Karpas-422 (cell line): ENCODE measurements around the gene CAND2. TPM values are rescaled to one million over a fixed set of nuclear protein-coding genes. Genes with fewer than 3 reads are reported as not detected.

Source experiments
- DNase-seq: peaks from one replicate; pipeline ENCODE4 v3.0.0-alpha.2; 2015
- H2AFZ ChIP-seq: fragments of 200-600 bp; sonication (generic); 2 replicates; pipeline ENCODE4 v1.6.1; 2014; ENCODE audit warnings: antibody characterized with exemption, low read length, mixed read lengths
- H3K27ac ChIP-seq: fragments of 200-600 bp; sonication (generic); 2 replicates; pipeline ENCODE4 v1.5.1; 2014; ENCODE audit warnings: mild to moderate bottlenecking, low read length, moderate library complexity
- H3K27me3 ChIP-seq: fragments of 200-600 bp; sonication (generic); 2 replicates; pipeline ENCODE4 v1.6.1; 2014; ENCODE audit warnings: low read length, mixed read lengths
- H3K36me3 ChIP-seq: fragments of 200-600 bp; sonication (generic); 2 replicates; pipeline ENCODE4 v1.6.1; 2014; ENCODE audit warnings: low read length, mixed read lengths; ENCODE audit not compliant: insufficient read depth
- H3K4me1 ChIP-seq: fragments of 200-600 bp; sonication (generic); 2 replicates; pipeline ENCODE4 v1.6.1; 2014; ENCODE audit warnings: mild to moderate bottlenecking, low read length, mixed read lengths
- H3K4me2 ChIP-seq: fragments of 200-600 bp; sonication (generic); 2 replicates; pipeline ENCODE4 v1.6.1; 2014; ENCODE audit warnings: low read length, low read depth, mild to moderate bottlenecking; ENCODE audit not compliant: poor library complexity, severe bottlenecking
- H3K4me3 ChIP-seq: fragments of 200-600 bp; sonication (generic); 2 replicates; pipeline ENCODE4 v1.5.1; 2014; ENCODE audit warnings: mild to moderate bottlenecking, antibody characterized with exemption, low read length, mixed read lengths
- H3K79me2 ChIP-seq: fragments of 200-600 bp; sonication (generic); 2 replicates; pipeline ENCODE4 v1.6.1; 2014; ENCODE audit warnings: mild to moderate bottlenecking, low read length, mixed read lengths
- H3K9ac ChIP-seq: fragments of 200-600 bp; sonication (generic); 2 replicates; pipeline ENCODE4 v1.6.0; 2014; ENCODE audit warnings: low read length
- H3K9me2 ChIP-seq: fragments of 200-600 bp; sonication (generic), shearing (Covaris generic); replicated peaks from 2 replicates; pipeline ENCODE4 v1.6.0; 2014; ENCODE audit warnings: mild to moderate bottlenecking, low read length, moderate library complexity; ENCODE audit not compliant: insufficient read depth
- H3K9me3 ChIP-seq: fragments of 300-700, 200-600 bp; sonication (generic); 2 replicates; pipeline ENCODE4 v1.6.1; 2014; ENCODE audit warnings: low read length, mixed read lengths
- H4K20me1 ChIP-seq: fragments of 200-600 bp; sonication (generic); 2 replicates; pipeline ENCODE4 v1.6.1; 2014; ENCODE audit warnings: mild to moderate bottlenecking, antibody characterized with exemption, low read length, low read depth; ENCODE audit not compliant: insufficient read depth
- total RNA-seq: library from RNA; depleted of rRNA; stranded (reverse); fragments of >200 nt; shearing (Covaris generic); gene quantifications from 2 replicates; pipeline ENCODE4 v1.2.3, GENCODE V29; 2014; ENCODE audit warnings: low replicate concordance

Gene CAND2
- total RNA-seq, 1 experiment from 2014 or later, result 13.0 TPM

DNA sequence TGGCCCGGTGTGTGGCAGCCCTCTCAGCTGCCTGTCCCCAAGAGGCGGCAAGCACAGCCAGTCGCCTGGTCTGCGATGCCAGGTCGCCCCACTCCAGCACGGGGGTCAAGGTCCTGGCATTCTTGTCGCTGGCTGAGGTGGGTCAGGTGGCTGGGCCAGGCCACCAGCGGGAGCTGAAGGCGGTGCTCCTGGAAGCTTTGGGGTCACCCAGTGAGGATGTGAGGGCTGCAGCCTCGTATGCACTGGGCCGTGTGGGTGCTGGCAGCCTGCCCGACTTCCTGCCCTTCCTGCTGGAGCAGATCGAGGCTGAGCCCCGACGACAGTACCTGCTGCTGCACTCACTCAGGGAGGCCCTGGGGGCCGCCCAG lies 20.8 kb downstream of the CAND2 start:
- no peaks in the 10 kb centered on the region for H3K27me3 ChIP-seq
- H3K9ac ChIP-seq, result no peak overlapping the region
- no peaks in the 10 kb centered on the region for H4K20me1 ChIP-seq
- H3K4me3 ChIP-seq, result no peak overlapping the region
- no peaks in the 10 kb centered on the region for H3K79me2 ChIP-seq
- peaks cover 7% of the 10 kb centered on the region; the same call in 1 of the 2 replicates for H3K36me3 ChIP-seq
- no peak overlapping the region for H3K4me2 ChIP-seq
- peaks cover 24% of the 10 kb centered on the region for H3K4me1 ChIP-seq
- H3K9me2 ChIP-seq, result no peaks in the 10 kb centered on the region
- H3K27ac ChIP-seq, result 0 out of 2 replicates have a peak overlapping the region, but pooled peaks have one; percentile 84
- H3K9me3 ChIP-seq, result no peaks in the 10 kb centered on the region
- no peak overlapping the region for H2AFZ ChIP-seq
- DNase-seq, result no peak

DNA sequence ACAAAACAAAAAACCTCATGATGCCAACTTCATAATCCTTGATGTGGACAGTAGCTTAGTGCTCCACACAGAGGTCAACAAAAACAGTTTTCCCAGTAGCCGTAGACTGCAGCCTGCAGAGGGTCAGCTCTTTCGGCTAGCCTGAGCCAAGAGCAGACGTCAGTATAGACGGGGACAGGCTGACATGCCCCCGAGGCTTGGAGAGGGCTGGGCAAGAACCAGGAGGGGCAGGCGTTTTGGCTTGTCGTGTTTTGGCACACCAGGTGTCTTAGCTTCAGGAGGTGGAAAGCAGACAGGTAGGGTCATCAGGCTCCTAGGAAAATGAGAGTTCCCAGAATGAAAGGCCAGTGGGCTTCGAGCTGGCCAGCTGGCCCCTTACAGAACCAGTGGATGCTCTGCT lies 21.8 kb downstream of the CAND2 start:
- H3K9me2 ChIP-seq, result no peaks in the 10 kb centered on the region
- peak overlapping the region; percentile 84 for H3K27ac ChIP-seq
- H3K4me3 ChIP-seq, result no peak overlapping the region
- H2AFZ ChIP-seq, result no peak overlapping the region; the same call in 1 of the 2 replicates
- H3K9ac ChIP-seq, result peak overlapping the region; percentile 42; the same call in 1 of the 2 replicates
- H3K27me3 ChIP-seq, result no peaks in the 10 kb centered on the region
- peaks cover 7% of the 10 kb centered on the region; the same call in 1 of the 2 replicates for H3K36me3 ChIP-seq
- H3K4me2 ChIP-seq, result peak overlapping the region; percentile 36
- no peak for DNase-seq
- peaks cover 29% of the 10 kb centered on the region for H3K4me1 ChIP-seq
- H3K79me2 ChIP-seq, result no peaks in the 10 kb centered on the region
- H4K20me1 ChIP-seq, result no peaks in the 10 kb centered on the region
- no peaks in the 10 kb centered on the region for H3K9me3 ChIP-seq

DNA sequence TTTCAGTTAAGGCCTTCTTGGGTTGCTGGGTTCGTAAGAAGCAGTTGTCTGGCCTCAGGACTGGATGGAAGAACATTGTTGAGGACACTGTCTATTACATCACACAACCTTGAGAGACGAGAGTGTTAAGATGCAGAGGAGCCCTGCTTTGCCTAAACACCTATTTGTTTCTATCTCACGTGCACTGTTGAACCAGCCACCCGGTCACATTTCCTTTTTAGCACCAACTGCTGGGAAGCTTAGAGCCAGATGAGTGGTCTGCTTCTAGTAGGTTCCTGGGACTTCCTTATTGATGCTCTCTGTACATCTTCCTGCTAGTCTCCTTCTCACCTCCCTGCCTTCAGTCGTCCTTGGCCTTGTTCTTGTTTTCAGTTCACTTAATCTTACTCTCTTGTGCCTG lies 22.3 kb downstream of the CAND2 start:
- Histone ChIP-seq H3K9me2 (no peaks in the 10 kb centered on the region), H3K4me2 (peak overlapping the region; percentile 36), H3K27ac (peak overlapping the region; percentile 84), H4K20me1 (no peaks in the 10 kb centered on the region), H3K9me3 (no peaks in the 10 kb centered on the region), H3K27me3 (no peaks in the 10 kb centered on the region), H3K4me3 (no peak overlapping the region), H3K4me1 (peaks cover 29% of the 10 kb centered on the region), H3K36me3 (peaks cover 7% of the 10 kb centered on the region; the same call in 1 of the 2 replicates), H3K79me2 (no peaks in the 10 kb centered on the region), H2AFZ (no peak overlapping the region; the same call in 1 of the 2 replicates), H3K9ac (peak overlapping the region; percentile 42)
- peak; percentile 70 for DNase-seq

DNA sequence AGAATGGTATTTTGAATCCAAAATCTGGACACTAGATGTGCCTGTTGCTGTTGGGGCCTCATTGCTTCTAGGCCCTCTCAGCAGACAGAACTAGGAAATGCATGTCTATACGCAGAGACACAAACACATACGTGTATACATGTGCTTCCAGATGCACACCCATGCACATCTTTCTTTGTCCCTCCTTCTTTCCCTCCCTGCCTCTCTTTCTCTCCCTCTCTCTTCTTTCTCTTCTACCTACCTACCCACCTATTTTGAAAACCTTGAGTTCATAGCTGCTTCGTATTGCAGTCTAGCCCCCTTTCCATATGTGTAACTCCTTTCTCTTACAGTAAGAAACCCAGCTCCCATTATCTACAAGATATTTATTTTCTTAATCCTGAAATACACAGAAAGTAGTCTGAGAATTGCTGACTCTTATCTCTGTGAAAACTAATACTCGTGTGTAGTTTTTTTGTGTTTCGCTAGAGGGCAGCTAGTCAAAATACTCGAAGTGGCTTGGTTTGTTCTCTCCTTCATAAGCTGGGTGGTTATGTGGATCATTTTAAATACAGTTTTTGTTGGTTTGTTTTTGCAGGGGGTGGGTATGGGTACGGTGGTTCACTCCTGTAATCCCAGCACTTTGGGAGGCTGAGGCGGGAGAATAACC lies 26.4 kb downstream of the CAND2 start:
- no peaks in the 10 kb centered on the region for H3K27me3 ChIP-seq
- H3K27ac ChIP-seq, result peak overlapping the region; percentile 54
- no peak overlapping the region for H2AFZ ChIP-seq
- no peak overlapping the region for H3K9ac ChIP-seq
- no peaks in the 10 kb centered on the region for H3K79me2 ChIP-seq
- H4K20me1 ChIP-seq, result no peaks in the 10 kb centered on the region
- no peaks in the 10 kb centered on the region for H3K9me2 ChIP-seq
- peaks cover 7% of the 10 kb centered on the region; the same call in 1 of the 2 replicates for H3K36me3 ChIP-seq
- no peak overlapping the region for H3K4me3 ChIP-seq
- H3K9me3 ChIP-seq, result no peaks in the 10 kb centered on the region
- no peak overlapping the region for H3K4me2 ChIP-seq
- peak; percentile 75 for DNase-seq
- peaks cover 22% of the 10 kb centered on the region for H3K4me1 ChIP-seq

DNA sequence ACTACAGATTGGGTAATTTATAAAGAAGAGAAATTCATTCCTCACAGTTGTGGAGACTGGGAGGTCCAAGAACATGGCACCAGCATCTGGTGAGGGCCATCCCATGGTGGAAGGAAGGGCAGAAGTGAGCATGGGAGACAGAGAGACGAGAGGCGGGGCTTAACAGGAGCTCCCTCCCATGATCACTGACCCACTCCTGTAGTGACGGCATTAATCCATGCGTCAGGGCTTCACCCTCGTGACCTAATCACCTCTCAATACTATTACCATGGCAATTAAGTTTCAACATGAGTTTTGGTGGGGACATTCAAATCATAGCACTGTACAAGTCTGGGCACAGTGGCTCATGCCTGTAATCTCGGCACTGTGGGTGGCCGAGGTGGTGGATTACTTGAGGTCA lies 27.8 kb downstream of the CAND2 start:
- H3K27me3 ChIP-seq, result no peaks in the 10 kb centered on the region
- peaks cover 7% of the 10 kb centered on the region for H3K4me1 ChIP-seq
- no peak overlapping the region for H3K4me2 ChIP-seq
- H3K9me2 ChIP-seq, result no peaks in the 10 kb centered on the region
- peaks cover 7% of the 10 kb centered on the region; the same call in 1 of the 2 replicates for H3K36me3 ChIP-seq
- no peak overlapping the region for H3K4me3 ChIP-seq
- no peaks in the 10 kb centered on the region for H4K20me1 ChIP-seq
- no peaks in the 10 kb centered on the region for H3K79me2 ChIP-seq
- no peak for DNase-seq
- H3K9me3 ChIP-seq, result no peaks in the 10 kb centered on the region
- no peak overlapping the region for H3K9ac ChIP-seq
- H2AFZ ChIP-seq, result no peak overlapping the region
- H3K27ac ChIP-seq, result no peak overlapping the region

DNA sequence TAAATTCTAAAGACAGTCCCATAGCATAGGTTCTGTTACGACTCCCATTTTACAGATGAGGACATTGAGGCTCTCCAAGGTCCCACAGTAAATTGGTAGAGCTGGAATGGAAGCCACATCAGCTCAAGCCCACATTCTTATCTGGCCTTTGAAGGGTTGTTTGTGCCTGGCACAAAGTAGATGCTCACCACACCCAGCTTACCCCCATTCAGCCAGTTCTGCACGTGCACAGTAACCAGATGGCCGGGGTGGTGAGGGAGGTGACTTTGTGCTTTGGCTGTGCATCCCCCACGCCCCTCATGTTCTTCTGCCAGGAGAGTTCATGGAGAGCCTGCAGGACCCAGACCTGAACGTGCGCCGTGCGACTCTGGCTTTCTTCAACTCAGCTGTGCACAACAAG lies 28.7 kb downstream of the CAND2 start:
- no peaks in the 10 kb centered on the region for H3K9me2 ChIP-seq
- no peak overlapping the region for H3K4me3 ChIP-seq
- H3K27ac ChIP-seq, result no peak overlapping the region
- no peak for DNase-seq
- H3K9me3 ChIP-seq, result no peaks in the 10 kb centered on the region
- no peak overlapping the region for H2AFZ ChIP-seq
- H3K36me3 ChIP-seq, result peaks cover 8% of the 10 kb centered on the region
- no peaks in the 10 kb centered on the region for H3K79me2 ChIP-seq
- H3K4me2 ChIP-seq, result no peak overlapping the region
- H4K20me1 ChIP-seq, result no peaks in the 10 kb centered on the region
- H3K9ac ChIP-seq, result no peak overlapping the region
- peaks cover 5% of the 10 kb centered on the region for H3K4me1 ChIP-seq
- no peaks in the 10 kb centered on the region for H3K27me3 ChIP-seq

DNA sequence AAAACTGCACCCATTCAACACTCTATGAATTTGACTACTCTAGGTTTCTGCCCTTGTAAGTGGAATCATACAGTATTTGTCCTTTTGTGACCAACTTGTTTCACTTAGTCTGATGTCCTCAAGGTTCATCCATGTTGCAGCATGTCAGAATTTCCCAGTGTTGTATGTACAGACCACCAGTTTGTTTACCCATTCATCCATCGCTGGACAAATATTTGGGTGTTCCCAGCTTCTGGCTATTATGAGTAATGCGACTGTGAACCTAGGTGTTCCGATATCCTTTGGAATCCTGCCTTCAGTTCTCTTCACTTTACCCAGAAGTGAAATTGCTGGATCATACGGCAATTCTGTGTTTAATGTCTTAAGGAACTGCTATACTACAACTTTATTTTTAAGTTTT lies 32.3 kb downstream of the CAND2 start:
- H3K4me1 ChIP-seq, result peaks cover 34% of the 10 kb centered on the region
- no peak overlapping the region for H2AFZ ChIP-seq
- H3K4me3 ChIP-seq, result no peak overlapping the region
- no peaks in the 10 kb centered on the region for H4K20me1 ChIP-seq
- no peaks in the 10 kb centered on the region for H3K9me2 ChIP-seq
- H3K79me2 ChIP-seq, result no peaks in the 10 kb centered on the region
- H3K4me2 ChIP-seq, result no peak overlapping the region
- H3K27ac ChIP-seq, result no peak overlapping the region
- no peaks in the 10 kb centered on the region for H3K9me3 ChIP-seq
- no peak overlapping the region for H3K9ac ChIP-seq
- peaks cover 20% of the 10 kb centered on the region for H3K36me3 ChIP-seq
- DNase-seq, result no peak
- no peaks in the 10 kb centered on the region for H3K27me3 ChIP-seq

DNA sequence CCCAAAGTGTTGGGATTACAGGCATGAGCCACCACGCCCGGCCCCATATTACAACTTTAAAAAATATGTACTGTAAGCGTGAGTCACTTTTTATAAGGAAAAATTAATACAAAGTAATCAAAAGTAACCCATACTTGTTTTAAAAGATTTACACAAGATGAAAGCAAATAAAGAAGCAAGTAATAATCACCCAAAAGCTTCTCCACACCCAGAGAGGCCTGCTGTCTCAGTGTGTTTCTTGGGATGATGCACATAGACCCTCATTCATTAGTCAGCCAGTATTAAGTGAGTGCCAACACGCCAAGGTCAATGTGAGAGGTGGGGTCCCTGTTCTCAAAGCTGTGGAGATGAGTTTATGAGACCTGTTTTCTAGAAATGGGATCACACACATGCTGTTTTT lies 32.9 kb downstream of the CAND2 start:
- Histone ChIP-seq H3K27ac (no peak overlapping the region), H3K4me3 (no peak overlapping the region), H3K36me3 (peaks cover 20% of the 10 kb centered on the region), H3K4me1 (peaks cover 41% of the 10 kb centered on the region), H2AFZ (no peak overlapping the region), H3K9me3 (no peaks in the 10 kb centered on the region), H4K20me1 (no peaks in the 10 kb centered on the region), H3K9me2 (no peaks in the 10 kb centered on the region), H3K27me3 (no peaks in the 10 kb centered on the region), H3K9ac (no peak overlapping the region), H3K79me2 (no peaks in the 10 kb centered on the region), H3K4me2 (no peak overlapping the region)
- DNase-seq, result no peak
